ENCODE data around the gene PRR20B. TPM values are rescaled to one million over a fixed set of nuclear protein-coding genes. Genes with fewer than 3 reads are reported as not detected.

Gene PRR20B
- total and polyA plus RNA-seq, 2 experiments from 2014 or later, result not detected

DNA sequence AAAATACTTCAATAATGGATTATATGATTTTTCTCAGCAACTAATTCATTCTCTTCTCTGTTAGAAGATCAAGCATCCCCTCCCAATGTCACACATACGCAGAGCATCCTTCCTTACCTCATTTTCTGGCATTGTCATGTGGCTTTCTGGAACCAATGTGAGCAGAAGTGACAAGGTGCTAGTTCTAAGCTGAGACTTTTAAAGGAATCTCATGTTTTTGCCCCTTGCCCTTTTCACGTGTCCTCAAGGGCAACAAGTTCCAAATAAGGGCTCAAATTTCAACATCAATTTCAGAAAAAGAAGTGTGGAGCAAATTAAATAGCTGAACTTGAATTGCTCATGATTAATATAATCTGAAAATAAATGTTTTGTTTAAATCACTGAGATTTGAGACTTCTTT lies 11.2 kb upstream of the PRR20B start:
- Histone ChIP-seq H3K79me2 (replicated peaks; ENCODE audit: insufficient read depth) (no peaks in the 10 kb centered on the region), H3K4me1 (ENCODE audit: insufficient read depth) (no peaks in the 10 kb centered on the region), H3K27me3 (ENCODE audit: insufficient read depth) (no peaks in the 10 kb centered on the region), H3K4me3 (no peak overlapping the region), H3K27ac (ENCODE audit: low read depth) (no peak overlapping the region), H3K9me2 (ENCODE audit: insufficient read depth) (no peaks in the 10 kb centered on the region), H3K36me3 (ENCODE audit: insufficient read depth) (no peaks in the 10 kb centered on the region), H2AFZ (no peak overlapping the region), H4K20me1 (replicated peaks; ENCODE audit: insufficient read depth) (no peaks in the 10 kb centered on the region), H3F3A (replicated peaks; ENCODE audit: low read depth) (no peaks in the 10 kb centered on the region), H3K4me2 (no peak overlapping the region)
- no peak for DNase-seq (ENCODE audit: low spot score)
- no peaks in the 10 kb centered on the region for H3K27me3 Mint-ChIP-seq (ENCODE audit: insufficient read depth, low read depth, poor library complexity)
- no peaks in the 10 kb centered on the region for H3K9me3 Mint-ChIP-seq
- TF ChIP-seq ZNF114 (CRISPR knock-in tag; IDR thresholded peaks at IDR 0.05), result no peak
- TF ChIP-seq, protein P1, sequence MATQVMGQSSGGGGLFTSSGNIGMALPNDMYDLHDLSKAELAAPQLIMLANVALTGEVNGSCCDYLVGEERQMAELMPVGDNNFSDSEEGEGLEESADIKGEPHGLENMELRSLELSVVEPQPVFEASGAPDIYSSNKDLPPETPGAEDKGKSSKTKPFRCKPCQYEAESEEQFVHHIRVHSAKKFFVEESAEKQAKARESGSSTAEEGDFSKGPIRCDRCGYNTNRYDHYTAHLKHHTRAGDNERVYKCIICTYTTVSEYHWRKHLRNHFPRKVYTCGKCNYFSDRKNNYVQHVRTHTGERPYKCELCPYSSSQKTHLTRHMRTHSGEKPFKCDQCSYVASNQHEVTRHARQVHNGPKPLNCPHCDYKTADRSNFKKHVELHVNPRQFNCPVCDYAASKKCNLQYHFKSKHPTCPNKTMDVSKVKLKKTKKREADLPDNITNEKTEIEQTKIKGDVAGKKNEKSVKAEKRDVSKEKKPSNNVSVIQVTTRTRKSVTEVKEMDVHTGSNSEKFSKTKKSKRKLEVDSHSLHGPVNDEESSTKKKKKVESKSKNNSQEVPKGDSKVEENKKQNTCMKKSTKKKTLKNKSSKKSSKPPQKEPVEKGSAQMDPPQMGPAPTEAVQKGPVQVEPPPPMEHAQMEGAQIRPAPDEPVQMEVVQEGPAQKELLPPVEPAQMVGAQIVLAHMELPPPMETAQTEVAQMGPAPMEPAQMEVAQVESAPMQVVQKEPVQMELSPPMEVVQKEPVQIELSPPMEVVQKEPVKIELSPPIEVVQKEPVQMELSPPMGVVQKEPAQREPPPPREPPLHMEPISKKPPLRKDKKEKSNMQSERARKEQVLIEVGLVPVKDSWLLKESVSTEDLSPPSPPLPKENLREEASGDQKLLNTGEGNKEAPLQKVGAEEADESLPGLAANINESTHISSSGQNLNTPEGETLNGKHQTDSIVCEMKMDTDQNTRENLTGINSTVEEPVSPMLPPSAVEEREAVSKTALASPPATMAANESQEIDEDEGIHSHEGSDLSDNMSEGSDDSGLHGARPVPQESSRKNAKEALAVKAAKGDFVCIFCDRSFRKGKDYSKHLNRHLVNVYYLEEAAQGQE (IDR thresholded peaks at IDR 0.05; ENCODE audit: unreplicated experiment), result no peak
- no peak for TF ChIP-seq EZH2phosphoT487 (IDR thresholded peaks at IDR 0.05; ENCODE audit: unreplicated experiment)
- no peak for TF ChIP-seq CREB1 (CRISPR knock-in tag; IDR thresholded peaks at IDR 0.05; ENCODE audit: low read depth)
- H3K4me1 Mint-ChIP-seq, result no peaks in the 10 kb centered on the region
- H3K4me3 Mint-ChIP-seq, result no peak overlapping the region
- no peak for ATAC-seq
- H3K27ac Mint-ChIP-seq, result no peak overlapping the region
- no peaks in the 10 kb centered on the region for H3K36me3 Mint-ChIP-seq (ENCODE audit: low read depth)

DNA sequence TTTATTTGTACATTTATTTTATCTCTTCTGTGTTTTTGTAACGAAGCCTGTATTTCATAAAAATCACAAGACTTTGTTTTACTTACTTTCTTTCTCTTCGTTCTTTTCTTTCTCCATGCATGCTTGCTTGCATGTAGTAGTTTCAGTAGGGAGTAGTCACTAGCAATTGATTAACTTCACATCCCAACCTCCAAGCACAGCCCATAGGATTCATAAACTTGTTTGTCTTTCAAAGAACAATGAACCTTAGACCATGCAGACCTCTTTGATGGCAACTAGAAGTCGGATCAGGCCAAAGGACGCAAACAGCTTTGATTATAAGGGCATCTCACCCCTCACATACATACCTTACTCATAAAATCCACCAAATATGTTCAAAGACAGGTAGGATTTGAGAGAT lies 9.7 kb upstream of the PRR20B start:
- Histone ChIP-seq H3K36me3 (ENCODE audit: insufficient read depth) (no peaks in the 10 kb centered on the region), H3K9me2 (ENCODE audit: insufficient read depth) (no peaks in the 10 kb centered on the region), H3K27me3 (ENCODE audit: insufficient read depth) (no peaks in the 10 kb centered on the region), H3K79me2 (replicated peaks; ENCODE audit: insufficient read depth) (no peaks in the 10 kb centered on the region), H3K4me2 (no peak overlapping the region), H3K27ac (ENCODE audit: low read depth) (no peak overlapping the region), H3F3A (replicated peaks; ENCODE audit: low read depth) (no peaks in the 10 kb centered on the region), H4K20me1 (replicated peaks; ENCODE audit: insufficient read depth) (no peaks in the 10 kb centered on the region), H3K4me1 (ENCODE audit: insufficient read depth) (no peaks in the 10 kb centered on the region), H2AFZ (no peak overlapping the region), H3K4me3 (no peak overlapping the region)
- ATAC-seq (no peak), DNase-seq (ENCODE audit: low spot score) (no peak)
- H3K4me1 Mint-ChIP-seq, result no peaks in the 10 kb centered on the region
- H3K36me3 Mint-ChIP-seq (ENCODE audit: low read depth), result no peaks in the 10 kb centered on the region
- H3K27ac Mint-ChIP-seq, result no peak overlapping the region
- no peak overlapping the region for H3K4me3 Mint-ChIP-seq
- H3K27me3 Mint-ChIP-seq (ENCODE audit: insufficient read depth, low read depth, poor library complexity), result no peaks in the 10 kb centered on the region
- H3K9me3 Mint-ChIP-seq, result no peaks in the 10 kb centered on the region
- TF ChIP-seq NANOG (IDR thresholded peaks at IDR 0.05; ENCODE audit: borderline replicate concordance) (no peak), JUNB (IDR thresholded peaks at IDR 0.05; ENCODE audit: unreplicated experiment) (no peak), EZH2phosphoT487 (IDR thresholded peaks at IDR 0.05; ENCODE audit: unreplicated experiment) (no peak), POLR2AphosphoS5 (IDR thresholded peaks at IDR 0.05; ENCODE audit: low read depth) (no peak), EZH2 (IDR thresholded peaks at IDR 0.05; ENCODE audit: low read depth, unreplicated experiment) (no peak)
- TF ChIP-seq, protein P2, sequence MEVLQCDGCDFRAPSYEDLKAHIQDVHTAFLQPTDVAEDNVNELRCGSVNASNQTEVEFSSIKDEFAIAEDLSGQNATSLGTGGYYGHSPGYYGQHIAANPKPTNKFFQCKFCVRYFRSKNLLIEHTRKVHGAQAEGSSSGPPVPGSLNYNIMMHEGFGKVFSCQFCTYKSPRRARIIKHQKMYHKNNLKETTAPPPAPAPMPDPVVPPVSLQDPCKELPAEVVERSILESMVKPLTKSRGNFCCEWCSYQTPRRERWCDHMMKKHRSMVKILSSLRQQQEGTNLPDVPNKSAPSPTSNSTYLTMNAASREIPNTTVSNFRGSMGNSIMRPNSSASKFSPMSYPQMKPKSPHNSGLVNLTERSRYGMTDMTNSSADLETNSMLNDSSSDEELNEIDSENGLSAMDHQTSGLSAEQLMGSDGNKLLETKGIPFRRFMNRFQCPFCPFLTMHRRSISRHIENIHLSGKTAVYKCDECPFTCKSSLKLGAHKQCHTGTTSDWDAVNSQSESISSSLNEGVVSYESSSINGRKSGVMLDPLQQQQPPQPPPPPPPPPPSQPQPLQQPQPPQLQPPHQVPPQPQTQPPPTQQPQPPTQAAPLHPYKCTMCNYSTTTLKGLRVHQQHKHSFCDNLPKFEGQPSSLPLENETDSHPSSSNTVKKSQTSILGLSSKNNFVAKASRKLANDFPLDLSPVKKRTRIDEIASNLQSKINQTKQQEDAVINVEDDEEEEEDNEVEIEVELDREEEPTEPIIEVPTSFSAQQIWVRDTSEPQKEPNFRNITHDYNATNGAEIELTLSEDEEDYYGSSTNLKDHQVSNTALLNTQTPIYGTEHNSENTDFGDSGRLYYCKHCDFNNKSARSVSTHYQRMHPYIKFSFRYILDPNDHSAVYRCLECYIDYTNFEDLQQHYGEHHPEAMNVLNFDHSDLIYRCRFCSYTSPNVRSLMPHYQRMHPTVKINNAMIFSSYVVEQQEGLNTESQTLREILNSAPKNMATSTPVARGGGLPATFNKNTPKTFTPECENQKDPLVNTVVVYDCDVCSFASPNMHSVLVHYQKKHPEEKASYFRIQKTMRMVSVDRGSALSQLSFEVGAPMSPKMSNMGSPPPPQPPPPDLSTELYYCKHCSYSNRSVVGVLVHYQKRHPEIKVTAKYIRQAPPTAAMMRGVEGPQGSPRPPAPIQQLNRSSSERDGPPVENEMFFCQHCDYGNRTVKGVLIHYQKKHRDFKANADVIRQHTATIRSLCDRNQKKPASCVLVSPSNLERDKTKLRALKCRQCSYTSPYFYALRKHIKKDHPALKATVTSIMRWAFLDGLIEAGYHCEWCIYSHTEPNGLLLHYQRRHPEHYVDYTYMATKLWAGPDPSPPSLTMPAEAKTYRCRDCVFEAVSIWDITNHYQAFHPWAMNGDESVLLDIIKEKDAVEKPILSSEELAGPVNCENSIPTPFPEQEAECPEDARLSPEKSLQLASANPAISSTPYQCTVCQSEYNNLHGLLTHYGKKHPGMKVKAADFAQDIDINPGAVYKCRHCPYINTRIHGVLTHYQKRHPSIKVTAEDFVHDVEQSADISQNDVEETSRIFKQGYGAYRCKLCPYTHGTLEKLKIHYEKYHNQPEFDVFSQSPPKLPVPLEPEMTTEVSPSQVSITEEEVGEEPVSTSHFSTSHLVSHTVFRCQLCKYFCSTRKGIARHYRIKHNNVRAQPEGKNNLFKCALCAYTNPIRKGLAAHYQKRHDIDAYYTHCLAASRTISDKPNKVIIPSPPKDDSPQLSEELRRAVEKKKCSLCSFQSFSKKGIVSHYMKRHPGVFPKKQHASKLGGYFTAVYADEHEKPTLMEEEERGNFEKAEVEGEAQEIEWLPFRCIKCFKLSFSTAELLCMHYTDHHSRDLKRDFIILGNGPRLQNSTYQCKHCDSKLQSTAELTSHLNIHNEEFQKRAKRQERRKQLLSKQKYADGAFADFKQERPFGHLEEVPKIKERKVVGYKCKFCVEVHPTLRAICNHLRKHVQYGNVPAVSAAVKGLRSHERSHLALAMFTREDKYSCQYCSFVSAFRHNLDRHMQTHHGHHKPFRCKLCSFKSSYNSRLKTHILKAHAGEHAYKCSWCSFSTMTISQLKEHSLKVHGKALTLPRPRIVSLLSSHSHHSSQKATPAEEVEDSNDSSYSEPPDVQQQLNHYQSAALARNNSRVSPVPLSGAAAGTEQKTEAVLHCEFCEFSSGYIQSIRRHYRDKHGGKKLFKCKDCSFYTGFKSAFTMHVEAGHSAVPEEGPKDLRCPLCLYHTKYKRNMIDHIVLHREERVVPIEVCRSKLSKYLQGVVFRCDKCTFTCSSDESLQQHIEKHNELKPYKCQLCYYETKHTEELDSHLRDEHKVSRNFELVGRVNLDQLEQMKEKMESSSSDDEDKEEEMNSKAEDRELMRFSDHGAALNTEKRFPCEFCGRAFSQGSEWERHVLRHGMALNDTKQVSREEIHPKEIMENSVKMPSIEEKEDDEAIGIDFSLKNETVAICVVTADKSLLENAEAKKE (CRISPR knock-in tag; IDR thresholded peaks at IDR 0.05), result no peak
- TF ChIP-seq, protein P3, sequence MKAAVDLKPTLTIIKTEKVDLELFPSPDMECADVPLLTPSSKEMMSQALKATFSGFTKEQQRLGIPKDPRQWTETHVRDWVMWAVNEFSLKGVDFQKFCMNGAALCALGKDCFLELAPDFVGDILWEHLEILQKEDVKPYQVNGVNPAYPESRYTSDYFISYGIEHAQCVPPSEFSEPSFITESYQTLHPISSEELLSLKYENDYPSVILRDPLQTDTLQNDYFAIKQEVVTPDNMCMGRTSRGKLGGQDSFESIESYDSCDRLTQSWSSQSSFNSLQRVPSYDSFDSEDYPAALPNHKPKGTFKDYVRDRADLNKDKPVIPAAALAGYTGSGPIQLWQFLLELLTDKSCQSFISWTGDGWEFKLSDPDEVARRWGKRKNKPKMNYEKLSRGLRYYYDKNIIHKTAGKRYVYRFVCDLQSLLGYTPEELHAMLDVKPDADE (IDR thresholded peaks at IDR 0.05), result no peak
